Testis (tissue), 3 donors: Measurements from ENCODE around the gene TNNT1. TPM values are rescaled to one million over a fixed set of nuclear protein-coding genes. Genes with fewer than 3 reads are reported as not detected.
"Not testable (repeated sequence)": the region's sequence is repeated elsewhere in the genome, so short reads cannot be mapped to it uniquely, and the experiment has no call there.

Source experiments
- DNase-seq: peaks from one replicate; pipeline ENCODE4 v3.0.0-alpha.2; 2019
- H3K27ac ChIP-seq, 2 donors: fragments of 200-600 bp; sonication (generic); one replicate each; pipeline ENCODE4 v1.5.1; 2019
- H3K27me3 ChIP-seq: fragments of 200-600 bp; sonication (generic); one replicate; pipeline ENCODE4 v1.5.1; 2019
- H3K36me3 ChIP-seq: fragments of 200-600 bp; sonication (generic); one replicate; pipeline ENCODE4 v1.5.1; 2017; ENCODE audit warnings: low read depth; ENCODE audit errors: missing control alignments
- H3K4me1 ChIP-seq: fragments of 200-600 bp; sonication (generic); one replicate; pipeline ENCODE4 v1.5.1; 2019
- H3K4me3 ChIP-seq, 2 donors: fragments of 200-600 bp; sonication (generic); one replicate each; pipeline ENCODE4 v1.5.1; 2017 to 2019
- H3K9me3 ChIP-seq: fragments of 200-600 bp; sonication (generic); one replicate; pipeline ENCODE4 v1.5.1; 2017
- CTCF ChIP-seq, 3 experiments: fragments of 450-650 bp in 2 of 3; fragments of 200-600 bp in 1 of 3; sonication (generic) in 1 of 3; IDR thresholded peaks; one replicate each; pipeline ENCODE4 v1.5.1; 2016 to 2019; ENCODE audit warnings: antibody characterized with exemption in 3 of 3, mild to moderate bottlenecking in 2 of 3, moderate library complexity in 1 of 3
- POLR2A ChIP-seq: fragments of 450-650 bp; IDR thresholded peaks from one replicate; pipeline ENCODE4 v1.6.1; 2017; ENCODE audit warnings: antibody characterized with exemption, mild to moderate bottlenecking, moderate library complexity
- WGBS, 2 donors: methylation state at CpG; one replicate each; pipeline ENCODE4 v1.1.5; 2018; 5-methylcytosine and 5-hydroxymethylcytosine counted together
- intact Hi-C: fragments of 100-400 bp; cut with DNase I; formaldehyde crosslinking; loops from one replicate; pipeline ENCODE4 v1.15.1; 2023; ENCODE audit warnings: low total_unique reads
- polyA plus RNA-seq: library from polyadenylated mRNA; stranded (reverse); fragments of 350-450 nt; fragmentation: Illumina TruSeq; extraction: RNeasy Lipid Tissue Mini Kit (QIAGEN cat#74804); gene quantifications from one replicate; pipeline ENCODE4 v1.2.3, GENCODE V29; 2014; ENCODE audit warnings: low read depth, low replicate concordance; ENCODE audit not compliant: insufficient read depth
- total RNA-seq, 2 donors: library from RNA; depleted of rRNA; stranded (reverse); fragments of >200 nt; gene quantifications; one replicate each; pipeline ENCODE4 v1.2.3, GENCODE V29; 2016

The TNNT1 gene
- total and polyA plus RNA-seq, 3 donors from 2014 or later, result 13.0 to 84.0 (median 14.5) TPM

GRCh38 chr19:55174425-55175116, 25.6 kb upstream of the TNNT1 start:
- no peak overlapping the region for H3K27ac ChIP-seq
- H3K9me3 ChIP-seq, result no peaks in the 10 kb centered on the region
- intact Hi-C loops, result no loop called here
- DNase-seq, result no peak
- TF ChIP-seq POLR2A, result no peak
- TF ChIP-seq CTCF (IDR thresholded peaks at IDR 0.05), result no peak
- 43 to 55% methylated on average over 15 to 21 of the region's 21 CpGs for WGBS, 2 donors
- no peaks in the 10 kb centered on the region for H3K36me3 ChIP-seq
- H3K27me3 ChIP-seq, result no peaks in the 10 kb centered on the region
- H3K4me1 ChIP-seq, result peaks cover 4% of the 10 kb centered on the region
- H3K4me3 ChIP-seq, result peak overlapping the region; percentile 18 to 39

- no peaks in the 10 kb centered on the region for H3K27me3 ChIP-seq
- intact Hi-C loops, result no loop called here
- peak overlapping the region; percentile 39 to 54 for H3K4me3 ChIP-seq
- H3K36me3 ChIP-seq, result no peaks in the 10 kb centered on the region
- TF ChIP-seq POLR2A (no peak), CTCF (IDR thresholded peaks at IDR 0.05) (no peak)
- peaks cover 4% of the 10 kb centered on the region for H3K4me1 ChIP-seq
- no peaks in the 10 kb centered on the region for H3K9me3 ChIP-seq
- peak; percentile 77 for DNase-seq
- WGBS, 2 donors, result 1 to 2% methylated on average over 9 to 37 of the region's 37 CpGs
- no peak overlapping the region for H3K27ac ChIP-seq
These were observed 24.9 kb upstream of the TNNT1 start for GRCh38 chr19:55173714-55174409.

GRCh38 chr19:55173186-55173713, 24.2 kb upstream of the TNNT1 start:
- peak overlapping the region; percentile 39 to 54 for H3K4me3 ChIP-seq
- DNase-seq, result no peak
- TF ChIP-seq CTCF (IDR thresholded peaks at IDR 0.05) (no peak), POLR2A (no peak)
- peaks cover 4% of the 10 kb centered on the region for H3K4me1 ChIP-seq
- no peaks in the 10 kb centered on the region for H3K36me3 ChIP-seq
- 1 to 2% methylated on average over 20 to 32 of the region's 32 CpGs for WGBS, 2 donors
- no peaks in the 10 kb centered on the region for H3K27me3 ChIP-seq
- no peak overlapping the region for H3K27ac ChIP-seq
- no peaks in the 10 kb centered on the region for H3K9me3 ChIP-seq
- intact Hi-C loops, result no loop called here

GRCh38 chr19:55172741-55173140, 23.7 kb upstream of the TNNT1 start:
- H3K4me3 ChIP-seq, result peak overlapping the region in 1 of 2 donors; percentile 54
- 7 to 15% methylated on average over 12 of the region's 12 CpGs for WGBS, 2 donors
- H3K27ac ChIP-seq, result no peak overlapping the region
- H3K4me1 ChIP-seq, result peaks cover 4% of the 10 kb centered on the region
- no peak for TF ChIP-seq CTCF (IDR thresholded peaks at IDR 0.05)
- no peak for TF ChIP-seq POLR2A
- no peaks in the 10 kb centered on the region for H3K27me3 ChIP-seq
- intact Hi-C loops, result no loop called here
- H3K36me3 ChIP-seq, result no peaks in the 10 kb centered on the region
- no peak for DNase-seq
- H3K9me3 ChIP-seq, result no peaks in the 10 kb centered on the region

- H3K27me3 ChIP-seq, DNase-seq, H3K27ac ChIP-seq, H3K4me1 ChIP-seq, H3K4me3 ChIP-seq, intact Hi-C loops, H3K9me3 ChIP-seq, H3K36me3 ChIP-seq: not testable (repeated sequence)
- 42 to 43% methylated on average over 9 of the region's 9 CpGs for WGBS, 2 donors
These were observed 23.3 kb upstream of the TNNT1 start for GRCh38 chr19:55172318-55172717.
